Activated T-helper 1 cell treated with Interleukin-2 at 50 U/mL for 16 hours (primary cell): Measurements from ENCODE around the gene SCRT2.

Source experiments
- DNase-seq: peaks from one replicate; pipeline ENCODE4 v3.0.0-alpha.2; 2020; ENCODE audit warnings: low read depth

Gene SCRT2

GRCh38 chr20:672963-673602 lies 2.5 kb downstream of the SCRT2 start:
- DNase-seq = no peak

GRCh38 chr20:671252-672030 lies 4.2 kb downstream of the SCRT2 start:
- DNase-seq = no peak

- no peak for DNase-seq
These were observed 6.0 kb downstream of the SCRT2 start for GRCh38 chr20:669573-669972.

- no peak for DNase-seq
These were observed 7.0 kb downstream of the SCRT2 start for GRCh38 chr20:668638-669037.

GRCh38 chr20:668050-668449 lies 7.6 kb downstream of the SCRT2 start:
- DNase-seq = no peak

- peak; percentile 37 for DNase-seq
These were observed 8.1 kb downstream of the SCRT2 start for GRCh38 chr20:667351-668034.

- no peak for DNase-seq
These were observed 8.7 kb downstream of the SCRT2 start for GRCh38 chr20:666877-667276.

- DNase-seq = no peak
These were observed 10.3 kb downstream of the SCRT2 start for GRCh38 chr20:665276-665675.

GRCh38 chr20:664576-664975 lies 11.0 kb downstream of the SCRT2 start:
- DNase-seq = no peak

GRCh38 chr20:664151-664550 lies 11.5 kb downstream of the SCRT2 start:
- DNase-seq = no peak

- DNase-seq = no peak
These were observed 12.1 kb downstream of the SCRT2 start for GRCh38 chr20:663315-664090.

GRCh38 chr20:662277-663192 lies 13.1 kb downstream of the SCRT2 start:
- DNase-seq = no peak

- no peak for DNase-seq
These were observed 13.9 kb downstream of the SCRT2 start for GRCh38 chr20:661474-662270.

GRCh38 chr20:658731-659291 lies 16.8 kb downstream of the SCRT2 start:
- DNase-seq = no peak

GRCh38 chr20:658202-658601 lies 17.4 kb downstream of the SCRT2 start:
- DNase-seq = no peak

- DNase-seq = no peak
These were observed 19.6 kb downstream of the SCRT2 start for GRCh38 chr20:655726-656624.

GRCh38 chr20:654417-654750 lies 21.2 kb downstream of the SCRT2 start:
- no peak for DNase-seq

GRCh38 chr20:653590-654416 lies 21.8 kb downstream of the SCRT2 start:
- DNase-seq = no peak
